ENCODE data around the gene PCSK6.

DNA sequence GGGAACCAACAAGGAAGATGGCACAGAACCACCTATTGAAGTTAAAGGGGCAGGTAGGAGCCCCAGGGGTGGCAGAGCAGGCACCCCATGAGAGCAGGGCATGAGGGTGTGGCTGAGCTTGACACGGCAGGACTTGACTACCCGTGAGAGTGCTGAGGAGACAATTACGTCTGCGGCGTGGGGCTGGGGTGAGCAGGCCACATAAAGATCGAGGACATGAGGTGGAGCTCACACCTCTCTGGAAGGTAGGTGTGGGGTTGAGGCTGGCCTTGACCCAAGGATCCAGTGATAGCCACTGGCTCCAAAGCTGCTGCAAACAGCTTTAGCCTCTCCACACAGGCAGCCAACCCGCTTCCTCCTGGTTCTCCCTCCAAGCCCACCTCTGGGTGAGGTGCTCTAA, 64.5 kb downstream of the PCSK6 start:
- TF ChIP-seq, protein P1, sequence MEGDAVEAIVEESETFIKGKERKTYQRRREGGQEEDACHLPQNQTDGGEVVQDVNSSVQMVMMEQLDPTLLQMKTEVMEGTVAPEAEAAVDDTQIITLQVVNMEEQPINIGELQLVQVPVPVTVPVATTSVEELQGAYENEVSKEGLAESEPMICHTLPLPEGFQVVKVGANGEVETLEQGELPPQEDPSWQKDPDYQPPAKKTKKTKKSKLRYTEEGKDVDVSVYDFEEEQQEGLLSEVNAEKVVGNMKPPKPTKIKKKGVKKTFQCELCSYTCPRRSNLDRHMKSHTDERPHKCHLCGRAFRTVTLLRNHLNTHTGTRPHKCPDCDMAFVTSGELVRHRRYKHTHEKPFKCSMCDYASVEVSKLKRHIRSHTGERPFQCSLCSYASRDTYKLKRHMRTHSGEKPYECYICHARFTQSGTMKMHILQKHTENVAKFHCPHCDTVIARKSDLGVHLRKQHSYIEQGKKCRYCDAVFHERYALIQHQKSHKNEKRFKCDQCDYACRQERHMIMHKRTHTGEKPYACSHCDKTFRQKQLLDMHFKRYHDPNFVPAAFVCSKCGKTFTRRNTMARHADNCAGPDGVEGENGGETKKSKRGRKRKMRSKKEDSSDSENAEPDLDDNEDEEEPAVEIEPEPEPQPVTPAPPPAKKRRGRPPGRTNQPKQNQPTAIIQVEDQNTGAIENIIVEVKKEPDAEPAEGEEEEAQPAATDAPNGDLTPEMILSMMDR (IDR thresholded peaks at IDR 0.05) = no peak
- no peak for TF ChIP-seq POLR2A (IDR thresholded peaks at IDR 0.05)

Measured in uterus (tissue), 2 donors.